ENCODE data around the gene LLGL2. TPM values are rescaled to one million over a fixed set of nuclear protein-coding genes. Genes with fewer than 3 reads are reported as not detected.

Gene LLGL2
- polyA plus RNA-seq, 1 donor (not counting 4 experiments of a cell fraction or from before 2014, with no cell fraction given) = 13.8 TPM

- Histone ChIP-seq H4K20me1 (ENCODE audit: control insufficient read depth, extremely low read depth, insufficient read depth, low read length) (no peaks in the 10 kb centered on the region), H3K4me2 (ENCODE audit: control insufficient read depth, extremely low read depth, insufficient read depth, low read depth, low read length) (no peak overlapping the region), H3K9me3 (ENCODE audit: control insufficient read depth, low read depth, low read length) (no peaks in the 10 kb centered on the region), H3K9ac (ENCODE audit: control insufficient read depth, extremely low read depth, insufficient read depth, low read length) (no peak overlapping the region), H3K27ac (ENCODE audit: control insufficient read depth, insufficient read depth, low read length) (no peak overlapping the region), H3K27me3 (ENCODE audit: control insufficient read depth, extremely low read depth, insufficient read depth, low read length) (no peaks in the 10 kb centered on the region), H3K36me3 (ENCODE audit: control insufficient read depth in 2 of 2, extremely low read depth in 1 of 2, insufficient read depth in 2 of 2, low read length in 2 of 2) (peaks cover 4 to 14% of the 10 kb centered on the region in 2 experiments), H3K9me1 (ENCODE audit: control insufficient read depth, extremely low read depth, insufficient read depth, low read length) (no peaks in the 10 kb centered on the region), H2AFZ (ENCODE audit: control insufficient read depth, low read length) (no peak overlapping the region), H3K4me1 (ENCODE audit: control insufficient read depth, extremely low read depth, insufficient read depth, low read length) (no peaks in the 10 kb centered on the region), H3K79me2 (ENCODE audit: control insufficient read depth, insufficient read depth, low read length) (no peaks in the 10 kb centered on the region), H3K4me3 (ENCODE audit: control insufficient read depth in 2 of 3, extremely low read depth in 1 of 3, insufficient read depth in 2 of 3, low read depth in 1 of 3, low read length in 3 of 3) (no peak overlapping the region)
- DNase-seq (ENCODE audit: low read depth, low spot score) (no peak), FAIRE-seq (no peak)
- dilution Hi-C loops (cut with MboI; ENCODE audit: extremely low pct_ligation_motif_present, low sequenced_read_pairs) = no loop called here
- no peak for TF ChIP-seq CTCF (optimal IDR thresholded peaks at IDR 0.05 in 1 of 3, IDR thresholded peaks at IDR 0.05 in 1 of 3, conservative IDR thresholded peaks at IDR 0.05 in 1 of 3; ENCODE audit: extremely low read depth in 1 of 3, insufficient read depth in 2 of 3, low read length in 3 of 3)
- TF ChIP-seq EZH2 (IDR thresholded peaks at IDR 0.05; ENCODE audit: low read length) = no peak
These were observed 46.4 kb downstream of the LLGL2 start for GRCh38 chr17:75571885-75572215.

DNA sequence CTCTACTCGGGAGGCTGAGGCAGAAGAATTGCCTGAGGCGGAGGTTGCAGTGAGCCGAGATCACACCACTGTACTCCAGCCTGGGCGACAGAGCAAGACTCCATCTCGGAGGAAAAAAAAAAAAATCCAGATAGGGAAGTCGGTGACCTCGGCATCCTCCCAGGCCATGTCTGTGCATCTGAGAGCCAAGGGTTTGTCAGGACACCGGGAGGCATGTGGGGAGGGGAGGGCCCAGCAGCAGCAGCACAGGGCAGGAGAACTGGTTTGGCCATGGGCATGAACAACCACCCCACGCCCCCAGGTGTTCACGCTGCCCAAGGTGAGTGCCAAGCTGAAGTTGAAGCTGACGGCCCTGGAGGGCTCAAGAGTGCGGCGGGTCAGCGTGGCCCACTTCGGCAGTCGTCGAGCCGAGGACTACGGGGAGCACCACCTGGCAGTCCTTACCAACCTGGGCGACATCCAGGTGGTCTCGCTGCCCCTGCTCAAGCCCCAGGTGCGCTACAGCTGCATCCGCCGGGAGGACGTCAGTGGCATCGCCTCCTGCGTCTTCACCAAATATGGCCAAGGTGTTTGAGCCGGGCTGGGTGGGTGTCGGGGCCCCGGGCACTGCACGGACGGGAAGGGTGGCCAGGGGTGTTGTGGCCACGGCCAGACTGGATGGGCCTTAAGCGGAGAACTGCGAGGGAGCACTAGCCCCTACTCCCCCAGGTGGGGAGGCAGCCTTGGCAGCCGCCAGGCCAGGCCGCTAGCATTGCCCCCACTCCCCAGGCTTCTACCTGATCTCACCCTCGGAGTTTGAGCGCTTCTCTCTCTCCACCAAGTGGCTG, 47.4 kb downstream of the LLGL2 start:
- Histone ChIP-seq H3K4me2 (ENCODE audit: control insufficient read depth, extremely low read depth, insufficient read depth, low read depth, low read length) (no peak overlapping the region), H3K79me2 (ENCODE audit: control insufficient read depth, insufficient read depth, low read length) (no peaks in the 10 kb centered on the region), H3K27me3 (ENCODE audit: control insufficient read depth, extremely low read depth, insufficient read depth, low read length) (no peaks in the 10 kb centered on the region), H3K4me1 (ENCODE audit: control insufficient read depth, extremely low read depth, insufficient read depth, low read length) (no peaks in the 10 kb centered on the region), H3K9me3 (ENCODE audit: control insufficient read depth, low read depth, low read length) (no peaks in the 10 kb centered on the region), H3K9ac (ENCODE audit: control insufficient read depth, extremely low read depth, insufficient read depth, low read length) (no peak overlapping the region), H3K9me1 (ENCODE audit: control insufficient read depth, extremely low read depth, insufficient read depth, low read length) (no peaks in the 10 kb centered on the region), H4K20me1 (ENCODE audit: control insufficient read depth, extremely low read depth, insufficient read depth, low read length) (no peaks in the 10 kb centered on the region), H3K4me3 (ENCODE audit: control insufficient read depth in 2 of 3, extremely low read depth in 1 of 3, insufficient read depth in 2 of 3, low read depth in 1 of 3, low read length in 3 of 3) (no peak overlapping the region), H2AFZ (ENCODE audit: control insufficient read depth, low read length) (no peak overlapping the region), H3K27ac (ENCODE audit: control insufficient read depth, insufficient read depth, low read length) (no peak overlapping the region), H3K36me3 (ENCODE audit: control insufficient read depth in 2 of 2, extremely low read depth in 1 of 2, insufficient read depth in 2 of 2, low read length in 2 of 2) (peaks cover 4 to 14% of the 10 kb centered on the region in 2 experiments)
- TF ChIP-seq CTCF (optimal IDR thresholded peaks at IDR 0.05 in 1 of 3, IDR thresholded peaks at IDR 0.05 in 1 of 3, conservative IDR thresholded peaks at IDR 0.05 in 1 of 3; ENCODE audit: extremely low read depth in 1 of 3, insufficient read depth in 2 of 3, low read length in 3 of 3) = no peak
- no peak for TF ChIP-seq EZH2 (IDR thresholded peaks at IDR 0.05; ENCODE audit: low read length)
- no peak for DNase-seq (ENCODE audit: low read depth, low spot score)
- no peak for FAIRE-seq
- dilution Hi-C loops (cut with MboI; ENCODE audit: extremely low pct_ligation_motif_present, low sequenced_read_pairs) = no loop called here

All from keratinocyte (primary cell).